HG02610 (cell line): ENCODE data around the gene PNPLA3.

Experiments used
- ATAC-seq: cut with Tn5 transposase; IDR thresholded peaks from one replicate; pipeline ENCODE4 v1.9.1; 2021; ENCODE audit warnings: mild to moderate bottlenecking, moderate library complexity; ENCODE audit not compliant: unreplicated experiment

PNPLA3 gene

DNA sequence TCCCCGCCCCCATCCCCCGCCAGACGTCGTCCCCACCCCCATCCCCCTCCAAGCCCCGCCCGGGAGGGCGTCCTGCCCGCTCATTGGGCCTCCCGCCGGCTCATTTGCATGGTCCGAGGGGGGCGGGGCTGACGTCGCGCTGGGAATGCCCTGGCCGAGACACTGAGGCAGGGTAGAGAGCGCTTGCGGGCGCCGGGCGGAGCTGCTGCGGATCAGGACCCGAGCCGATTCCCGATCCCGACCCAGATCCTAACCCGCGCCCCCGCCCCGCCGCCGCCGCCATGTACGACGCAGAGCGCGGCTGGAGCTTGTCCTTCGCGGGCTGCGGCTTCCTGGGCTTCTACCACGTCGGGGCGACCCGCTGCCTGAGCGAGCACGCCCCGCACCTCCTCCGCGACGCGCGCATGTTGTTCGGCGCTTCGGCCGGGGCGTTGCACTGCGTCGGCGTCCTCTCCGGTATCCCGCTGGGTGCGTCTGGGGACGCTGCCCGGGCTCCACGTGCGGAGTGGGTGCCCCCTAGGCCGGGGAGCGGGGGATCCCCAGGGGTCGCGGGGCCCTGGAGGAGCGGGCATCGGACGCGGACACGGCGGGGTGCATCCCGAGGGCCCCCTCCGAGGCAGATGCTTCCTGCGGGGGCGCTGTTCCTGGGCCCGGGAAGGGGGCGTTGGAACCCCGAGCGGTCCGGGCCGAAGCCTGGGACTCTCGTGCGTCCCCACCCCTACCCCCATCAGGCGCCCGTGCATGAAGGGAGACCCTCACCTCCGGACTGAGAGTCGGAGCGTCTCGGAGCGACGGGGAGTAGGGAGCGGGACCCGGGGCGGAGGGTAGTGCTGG is at the start of gene PNPLA3:
PNPLA3 (plus strand) TSS at position 175 of the 834 bp plus-strand sequence; CDS start at position 282, 107 bp downstream.
- ATAC-seq: no peak

- no peak for ATAC-seq
These were observed 46.6 kb upstream of the PNPLA3 start for GRCh38 chr22:43876866-43877509.

DNA sequence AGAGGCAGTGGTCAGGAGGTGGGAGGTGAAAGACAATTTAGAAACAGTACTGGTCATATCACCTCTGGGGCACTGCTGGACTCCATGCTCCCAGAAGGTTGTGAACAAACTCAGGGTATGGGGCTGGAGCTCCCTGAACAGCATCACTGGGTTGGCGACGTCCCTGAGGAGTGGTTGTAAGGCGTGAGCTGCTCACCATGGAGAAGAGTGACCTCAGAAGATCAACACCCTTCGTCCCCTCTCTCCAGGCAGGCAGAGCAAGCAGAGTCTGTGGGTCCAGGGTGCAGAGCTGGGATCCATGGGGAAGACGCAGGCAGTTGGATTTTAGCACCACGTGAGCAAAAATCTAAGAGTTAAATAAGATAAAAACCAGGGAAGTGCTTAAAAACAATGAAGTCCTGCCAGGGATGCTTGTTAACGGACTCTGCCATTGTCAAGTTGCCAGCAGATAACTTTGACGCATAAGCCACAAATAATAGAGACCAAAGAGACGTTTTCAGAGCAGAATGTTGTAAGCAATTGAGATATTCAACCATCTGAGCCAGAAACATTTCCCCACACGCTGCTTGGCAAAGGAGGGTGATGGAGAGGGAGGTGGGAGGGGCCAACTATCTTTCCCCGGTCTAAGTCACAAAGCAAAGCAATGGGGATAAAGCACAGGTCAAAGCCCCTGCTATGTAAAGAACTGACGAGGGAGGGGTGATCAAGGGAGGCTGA is 45.4 kb upstream of the PNPLA3 start:
- ATAC-seq: no peak

- no peak for ATAC-seq
These were observed 44.6 kb upstream of the PNPLA3 start for GRCh38 chr22:43878831-43879550.

DNA sequence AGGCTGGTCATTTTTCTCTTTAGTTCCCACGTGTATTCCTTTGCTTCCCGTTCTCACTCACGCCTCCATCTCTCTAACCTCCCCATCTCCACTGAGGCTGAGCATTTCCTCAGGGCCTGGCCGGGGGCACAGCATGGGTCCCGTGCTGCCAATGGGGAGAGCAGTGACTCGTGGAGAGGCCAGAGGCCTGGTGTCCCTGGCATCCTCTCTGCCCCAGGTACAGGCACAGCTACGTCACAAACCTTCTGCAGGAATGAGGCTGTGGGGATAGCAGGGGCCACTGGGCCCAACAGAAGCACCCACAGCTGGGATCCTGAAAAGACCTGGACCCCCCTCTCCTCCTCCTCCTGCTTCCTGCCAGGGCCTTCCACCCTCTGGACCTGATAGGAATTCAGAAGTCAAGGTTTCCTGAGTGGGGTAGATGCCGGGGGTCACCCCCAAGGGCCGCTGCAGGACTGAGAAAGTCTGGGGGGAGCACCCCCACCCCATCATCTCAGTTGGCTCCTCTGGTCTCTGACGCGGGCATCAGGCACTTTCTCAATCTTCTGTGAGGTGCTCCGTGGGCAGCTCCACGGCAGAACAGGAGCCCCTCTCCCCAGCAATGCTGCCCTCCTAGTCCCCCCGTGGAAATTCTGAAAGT is 43.6 kb upstream of the PNPLA3 start:
- no peak for ATAC-seq

DNA sequence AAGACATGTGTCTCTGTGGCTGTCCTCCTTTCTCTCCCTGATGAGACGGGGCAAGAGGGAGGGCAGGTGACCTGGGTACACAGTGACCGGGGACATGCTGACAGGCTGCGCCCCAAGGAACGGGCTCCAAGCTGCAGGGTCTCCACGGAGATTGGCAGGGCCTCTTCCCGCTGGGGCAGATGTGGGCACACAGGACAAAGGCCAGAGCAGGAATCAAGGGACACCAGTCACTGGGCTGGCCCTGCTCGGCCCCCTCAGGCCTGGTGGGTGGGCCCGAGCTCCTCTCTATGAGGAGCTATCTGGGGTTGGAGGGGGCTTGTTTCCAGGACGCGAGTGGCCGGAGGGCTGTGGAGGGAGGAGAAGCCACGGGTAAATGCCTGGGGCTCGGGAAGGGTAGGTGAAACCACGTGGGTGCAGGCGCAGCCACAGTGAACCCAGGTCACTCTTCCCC is 43.0 kb upstream of the PNPLA3 start:
- no peak for ATAC-seq

GRCh38 chr22:43881091-43882061 is 42.2 kb upstream of the PNPLA3 start:
- no peak for ATAC-seq

DNA sequence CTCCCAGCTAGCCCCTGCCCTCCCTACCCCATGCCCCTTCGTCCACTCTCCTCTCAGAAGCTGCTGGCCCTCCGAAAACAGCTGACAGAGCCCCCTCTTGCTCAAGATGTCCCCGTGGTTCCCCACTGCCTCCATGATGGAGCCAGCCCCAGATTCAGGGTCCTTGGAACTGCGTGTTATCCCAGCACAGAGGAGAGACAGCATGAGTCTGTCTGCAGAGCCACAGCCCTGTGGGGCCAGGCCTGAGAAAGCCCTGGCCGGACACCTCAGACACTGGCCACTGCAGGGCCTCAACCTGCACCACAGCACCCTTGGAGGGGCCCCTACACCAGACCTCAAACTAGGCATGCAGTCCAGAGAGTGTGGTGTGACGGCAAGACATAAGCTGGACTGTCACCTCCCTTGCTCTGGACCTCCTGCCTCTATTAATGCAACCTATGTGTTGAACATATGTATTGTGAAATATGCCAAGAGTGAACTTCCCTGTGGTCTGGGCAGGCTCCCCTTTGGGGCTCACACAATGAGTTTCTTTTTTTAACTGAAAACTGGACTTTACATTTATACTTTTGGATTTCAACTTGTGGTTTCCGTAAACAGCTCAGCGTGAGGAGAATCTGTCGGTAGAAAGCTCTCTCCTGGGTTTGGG is 41.4 kb upstream of the PNPLA3 start:
- no peak for ATAC-seq

DNA sequence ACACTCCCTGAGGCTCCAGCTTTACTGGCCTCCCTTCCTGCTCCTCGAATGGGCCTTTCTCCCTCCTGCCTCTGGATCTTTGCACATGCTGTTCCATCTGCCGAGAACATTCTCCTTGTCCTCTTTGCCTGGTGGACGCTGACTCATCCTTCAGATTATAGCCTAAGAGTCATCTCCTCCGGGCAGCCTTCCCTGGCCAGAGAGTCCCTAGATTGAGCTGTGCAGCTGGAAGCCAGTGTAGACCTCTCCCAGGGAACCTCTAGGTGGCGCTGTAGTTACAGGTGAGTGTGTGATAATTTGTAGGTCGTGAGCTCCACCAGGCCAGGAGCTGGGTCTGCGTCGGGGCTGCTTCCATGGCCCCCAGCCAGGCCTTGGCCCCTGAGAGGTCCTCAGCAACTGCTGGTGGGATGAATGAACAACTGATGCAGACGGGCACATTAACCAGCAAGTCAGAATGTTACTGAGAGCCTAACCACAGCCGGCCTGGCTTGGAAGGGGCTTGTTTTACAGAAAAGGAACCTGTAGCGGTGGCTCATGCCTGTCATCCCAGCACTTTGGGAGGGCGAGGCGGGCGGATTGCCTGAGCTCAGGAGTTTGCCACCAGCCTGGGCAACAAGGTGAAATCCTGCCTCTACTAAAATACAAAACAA is 40.5 kb upstream of the PNPLA3 start:
- ATAC-seq: no peak

DNA sequence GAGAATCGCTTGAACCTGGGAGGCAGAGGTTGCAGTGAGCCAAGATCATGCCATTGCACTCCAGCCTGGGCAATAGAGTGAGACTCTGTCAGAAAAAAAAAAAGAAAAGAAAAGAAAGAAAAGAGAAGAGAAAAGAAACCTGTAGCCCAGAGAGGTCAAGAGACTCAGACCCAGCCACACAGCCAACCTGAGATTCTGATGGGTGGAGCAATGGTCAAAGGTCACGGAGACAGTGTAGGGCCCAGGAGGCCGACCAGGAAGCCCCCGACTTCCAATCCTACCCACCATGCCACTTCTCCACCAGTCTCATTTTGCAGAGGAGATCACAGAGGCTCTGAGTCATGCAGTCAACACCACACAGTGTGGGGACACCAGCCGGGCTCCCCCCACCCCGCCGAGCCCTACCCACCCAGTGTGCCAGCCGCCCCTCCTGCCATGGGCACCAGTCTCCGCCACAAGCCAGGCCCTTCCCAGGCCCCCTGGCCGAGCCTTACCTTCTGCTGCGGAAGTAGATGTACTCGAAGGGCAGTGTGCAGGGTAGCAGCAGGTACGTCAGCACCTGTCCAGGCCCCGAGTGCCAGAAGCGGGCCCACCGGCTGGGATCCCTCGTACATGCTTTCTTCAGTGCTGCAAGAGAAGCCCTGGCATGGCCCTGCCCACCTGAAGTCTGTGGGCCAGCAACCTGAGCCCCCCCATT is 39.7 kb upstream of the PNPLA3 start:
- no peak for ATAC-seq

DNA sequence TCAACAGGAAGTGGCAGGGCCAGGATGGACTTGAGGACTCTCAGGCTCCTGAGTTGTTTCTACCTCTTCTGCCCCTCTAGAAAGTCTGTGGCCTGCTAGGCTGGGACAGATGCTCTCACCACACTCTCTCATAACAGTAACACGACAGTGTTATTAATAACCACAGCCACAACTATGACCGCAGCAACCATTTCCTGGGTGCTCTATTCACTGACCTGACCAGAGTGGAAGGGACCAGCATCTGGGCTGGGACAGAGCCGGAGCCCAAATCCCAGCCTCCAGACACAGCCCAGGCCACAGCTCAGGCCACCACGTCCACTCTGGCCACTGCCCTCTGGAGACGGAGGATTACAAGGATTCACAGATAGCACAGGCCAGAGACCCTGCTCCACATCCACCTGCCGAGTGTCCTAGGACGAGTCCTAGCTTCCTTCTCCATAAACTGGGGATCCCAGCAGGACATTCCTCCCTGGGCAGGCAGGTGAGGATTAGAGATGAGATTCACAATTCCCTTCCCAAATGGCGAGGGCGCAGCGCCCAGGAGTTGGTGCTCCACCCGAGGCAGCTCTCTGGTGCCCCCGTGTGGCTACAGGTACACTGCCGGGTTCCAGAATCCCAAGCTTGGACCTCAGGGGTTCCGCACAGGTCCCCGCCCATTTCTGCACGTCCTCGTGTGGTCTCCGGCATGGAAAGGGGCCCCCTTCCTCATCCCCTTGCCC is 38.8 kb upstream of the PNPLA3 start:
- ATAC-seq: peak; percentile 73

GRCh38 chr22:43885319-43885671 is 38.3 kb upstream of the PNPLA3 start:
- ATAC-seq: no peak

DNA sequence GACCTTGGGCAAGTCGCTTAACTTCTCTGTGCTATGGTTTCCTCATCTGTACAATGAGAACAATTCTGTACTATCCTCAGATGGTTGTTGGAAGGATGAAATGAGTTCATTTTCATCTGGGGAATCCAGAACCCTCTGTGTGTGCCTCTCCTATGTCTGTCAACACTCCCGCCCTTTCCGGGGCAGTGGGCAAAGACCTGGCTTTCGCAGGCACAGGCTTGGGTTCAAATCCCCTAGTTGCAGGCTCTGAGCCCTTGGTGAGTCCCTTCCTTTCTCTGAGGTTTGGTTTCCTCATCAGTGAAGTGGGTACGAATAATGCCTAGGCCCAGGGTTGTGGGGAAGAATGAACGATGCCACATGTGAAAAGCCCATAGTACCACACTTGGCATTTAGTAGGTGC is 37.8 kb upstream of the PNPLA3 start:
- ATAC-seq: no peak

DNA sequence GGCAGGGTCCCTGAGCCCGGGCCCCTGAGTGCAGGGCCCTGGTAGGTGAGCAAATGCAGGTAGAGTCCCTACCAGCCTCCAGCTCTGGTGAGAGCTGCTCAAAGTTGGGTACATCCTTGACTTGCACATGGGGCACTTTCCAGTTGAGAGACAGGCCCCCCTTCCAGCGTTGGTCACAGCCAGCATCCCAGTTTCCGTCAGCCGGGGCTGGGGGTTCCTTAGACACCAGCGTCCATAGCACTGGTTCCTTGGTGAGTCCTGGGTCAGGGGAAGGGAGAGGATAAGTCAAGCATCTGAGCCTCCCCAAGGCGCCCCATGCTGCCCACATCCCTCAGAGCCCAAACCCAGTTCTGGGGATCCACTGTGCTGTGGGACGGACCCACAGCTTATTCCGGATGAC is 37.4 kb upstream of the PNPLA3 start:
- no peak for ATAC-seq

DNA sequence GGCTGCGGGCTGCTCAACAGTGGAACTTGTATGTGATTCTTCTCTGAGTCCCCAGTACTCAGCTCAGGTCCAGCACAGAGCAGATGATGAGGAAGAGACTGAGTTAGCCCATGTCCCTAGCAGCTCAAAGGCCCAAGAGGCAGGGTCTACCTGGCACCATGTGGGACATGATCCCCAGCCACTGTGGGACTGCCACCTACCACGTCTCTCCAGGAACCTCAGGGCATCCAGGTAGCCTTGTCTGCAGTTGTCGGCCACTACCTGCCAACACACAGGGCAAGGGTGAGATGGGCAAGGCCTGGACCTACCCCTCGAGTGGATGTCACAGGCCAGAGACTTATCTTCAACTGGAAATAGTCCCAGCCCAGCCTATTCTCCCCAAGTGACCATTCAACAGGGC is 36.2 kb upstream of the PNPLA3 start:
- ATAC-seq: no peak

GRCh38 chr22:43888740-43889139 is 34.9 kb upstream of the PNPLA3 start:
- ATAC-seq: no peak

GRCh38 chr22:43889201-43889859 is 34.3 kb upstream of the PNPLA3 start:
- no peak for ATAC-seq
